GM19240 (cell line): ENCODE measurements around the gene CHRNA3.

Experiments used
- DNase-seq: peaks from one replicate; pipeline ENCODE4 v3.0.0; 2011; ENCODE audit warnings: low spot score; ENCODE audit not compliant: insufficient read length

The CHRNA3 gene

DNA sequence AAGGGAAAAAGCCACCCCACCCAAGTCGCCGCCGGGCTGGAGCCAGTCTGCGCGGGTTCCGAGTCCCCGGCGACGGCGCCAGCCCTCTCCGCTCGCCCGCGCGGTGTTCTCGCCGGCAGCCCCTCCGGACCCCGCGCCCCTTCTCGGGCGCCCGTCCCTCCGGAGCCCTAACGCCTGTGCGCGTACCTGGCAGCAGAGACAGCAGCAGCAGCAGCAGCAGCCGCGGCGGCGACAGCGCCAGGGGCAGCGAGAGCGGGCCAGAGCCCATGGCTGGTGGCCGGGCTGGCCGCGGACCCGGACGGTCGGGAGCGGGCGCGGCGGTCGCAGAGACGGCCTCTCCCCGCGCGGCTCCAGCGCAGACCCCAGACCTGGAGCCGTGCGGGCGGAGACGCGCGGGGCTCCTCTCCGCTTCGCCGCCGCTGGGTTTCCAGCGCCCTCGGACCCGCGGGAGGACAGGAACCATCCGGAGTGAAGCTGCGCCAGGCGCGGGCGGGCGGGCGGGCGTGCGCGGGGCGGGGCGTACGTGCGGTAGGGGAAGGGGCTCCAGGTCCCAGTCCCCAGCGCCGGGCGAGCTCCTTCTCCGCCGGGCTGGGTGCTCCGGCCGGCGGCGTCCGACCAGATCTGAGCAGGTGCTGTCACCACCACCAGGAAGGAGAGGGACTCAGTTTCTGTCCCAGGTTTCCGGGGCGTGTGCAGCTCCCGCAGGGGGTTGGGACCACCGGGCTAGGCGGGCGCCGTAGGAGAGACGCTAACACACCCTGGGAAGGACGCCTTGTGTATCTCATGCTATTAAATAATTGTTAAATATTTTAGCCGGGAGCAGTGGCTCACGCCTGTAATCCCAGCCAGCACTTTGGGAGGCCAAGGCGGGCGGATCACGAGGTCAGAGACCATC, at the start of gene CHRNA3:
CHRNA3 (minus strand) TSS at position 470 of the 895 bp plus-strand sequence; CDS start at position 268, 202 bp downstream.
- no peak for DNase-seq

DNA sequence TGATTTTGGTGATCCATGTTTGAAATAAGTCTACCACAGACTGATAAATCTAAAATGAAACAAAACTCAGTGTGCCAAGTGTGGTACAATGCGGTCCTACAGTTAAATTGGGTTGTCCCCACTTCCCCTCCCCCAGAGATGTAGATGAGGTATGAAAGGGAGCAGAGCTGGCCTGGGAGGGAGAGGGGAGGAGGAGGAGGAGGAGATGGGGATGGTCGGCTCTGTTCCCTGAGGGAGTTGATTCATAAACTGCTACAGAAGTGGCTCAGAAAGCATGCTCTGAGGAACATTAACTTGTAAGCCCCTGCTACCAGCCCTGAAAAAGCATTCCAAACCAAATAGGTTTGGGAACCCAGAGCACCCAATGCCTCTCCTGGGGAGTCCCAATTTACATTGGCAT, 48.2 kb upstream of the CHRNA3 start:
- DNase-seq, result no peak

DNA sequence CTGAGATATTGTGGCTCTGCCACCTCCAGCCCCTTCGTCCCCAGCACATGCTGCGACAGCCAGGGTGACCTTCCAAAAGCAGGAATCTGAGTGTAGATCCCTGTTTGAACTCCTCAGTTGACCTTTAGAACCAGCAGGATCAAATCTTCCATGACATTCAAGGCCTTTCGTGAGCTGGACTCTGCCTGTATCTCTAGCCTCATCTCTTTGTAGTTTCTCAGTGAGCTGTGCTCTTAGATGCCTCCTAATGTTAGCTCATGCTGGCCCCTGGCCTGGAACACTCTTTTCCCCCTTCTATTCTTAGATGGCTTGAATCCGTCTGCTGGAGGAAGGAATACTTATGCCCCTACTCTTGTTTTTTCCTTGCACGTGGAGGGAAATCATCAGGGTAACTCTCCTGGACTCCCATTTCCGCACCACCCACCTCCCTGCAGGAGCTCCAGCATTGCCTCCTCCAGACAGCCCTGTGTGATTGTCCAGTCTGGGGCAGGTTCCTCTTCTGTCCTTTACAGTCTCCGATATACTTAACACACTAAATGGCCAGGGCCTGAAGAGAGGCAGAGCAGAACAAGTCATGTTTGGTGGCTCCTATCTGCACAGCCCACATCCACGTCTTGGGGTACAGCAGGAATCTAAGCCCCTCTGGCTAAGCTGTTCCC, 46.9 kb upstream of the CHRNA3 start:
- no peak for DNase-seq

DNA sequence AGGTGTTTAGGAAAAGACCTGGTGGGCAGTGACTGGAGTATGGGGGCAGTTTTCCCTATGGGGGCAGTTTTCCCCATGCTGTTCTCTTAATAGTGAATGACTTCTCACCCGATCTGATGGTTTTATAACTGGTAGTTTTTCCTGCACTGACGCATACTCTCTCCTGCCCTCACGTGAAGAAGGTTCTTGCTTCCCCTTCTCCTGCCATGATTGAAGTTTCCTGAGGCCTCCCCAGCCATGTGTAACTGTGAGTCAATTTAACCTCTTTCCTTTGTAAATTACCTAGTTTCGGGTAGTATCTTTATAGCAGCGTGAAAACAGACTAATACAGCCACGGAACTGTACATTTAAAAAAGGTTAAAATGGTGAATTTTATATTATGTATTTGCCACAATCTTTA, 45.2 kb upstream of the CHRNA3 start:
- no peak for DNase-seq

DNA sequence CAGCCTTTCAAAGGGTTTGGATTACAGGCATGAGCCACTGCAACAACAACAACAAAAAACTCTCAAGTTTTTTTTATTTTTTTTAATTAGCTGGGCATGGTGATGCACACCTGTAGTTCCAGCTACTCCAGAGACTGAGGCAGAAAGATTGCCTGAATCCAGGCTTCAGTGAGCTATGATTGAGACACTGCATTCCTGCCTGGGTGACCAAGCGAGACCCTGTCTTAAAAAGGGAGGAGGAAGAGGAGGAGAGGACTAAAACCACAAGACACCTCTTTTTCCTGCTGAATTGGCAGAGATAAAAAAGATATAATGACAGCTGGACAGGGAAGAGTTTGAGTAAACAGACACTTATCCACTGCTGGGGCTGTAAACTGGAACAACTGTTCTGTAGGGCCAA, 42.9 kb upstream of the CHRNA3 start:
- no peak for DNase-seq

DNA sequence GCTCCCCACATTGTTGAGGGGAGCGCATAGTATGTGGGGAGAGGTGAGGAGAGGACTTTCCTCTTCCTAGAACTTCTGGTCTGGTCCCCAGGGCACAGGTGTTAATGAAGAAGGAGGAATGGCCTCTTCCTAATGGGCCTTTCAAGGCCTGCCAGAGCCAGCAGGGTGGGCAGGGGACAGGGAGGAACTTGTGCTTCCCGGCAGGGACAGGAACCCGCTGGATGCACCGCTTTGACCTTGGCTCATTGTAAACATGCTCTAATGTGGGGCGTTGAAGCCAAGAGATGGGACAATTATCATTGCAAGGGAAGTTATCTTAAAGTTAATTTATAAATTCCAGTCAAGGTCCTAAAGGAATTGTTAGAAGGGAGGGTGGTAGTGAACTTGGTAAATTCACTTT, 41.2 kb upstream of the CHRNA3 start:
- DNase-seq, result no peak

DNA sequence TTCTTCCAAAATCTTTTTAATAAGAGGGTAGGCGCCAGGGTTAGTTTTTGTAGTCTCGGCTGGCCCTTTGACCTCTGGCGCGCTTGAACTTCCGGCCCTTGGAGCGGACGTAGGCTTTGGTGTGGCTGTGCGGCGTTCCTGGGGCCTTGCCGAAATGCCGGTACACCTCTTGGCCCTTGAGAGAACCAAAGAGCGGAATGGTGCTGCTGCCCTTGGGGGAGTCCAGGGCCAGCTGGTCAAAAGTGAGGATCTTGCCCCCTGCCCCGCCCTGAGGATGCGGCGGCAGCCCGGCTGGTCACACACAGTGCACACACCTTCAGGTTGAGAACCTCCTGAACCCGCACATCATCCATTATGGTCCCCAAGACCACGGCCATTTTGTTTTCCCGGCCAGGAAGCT, 40.2 kb upstream of the CHRNA3 start:
- DNase-seq, result no peak

DNA sequence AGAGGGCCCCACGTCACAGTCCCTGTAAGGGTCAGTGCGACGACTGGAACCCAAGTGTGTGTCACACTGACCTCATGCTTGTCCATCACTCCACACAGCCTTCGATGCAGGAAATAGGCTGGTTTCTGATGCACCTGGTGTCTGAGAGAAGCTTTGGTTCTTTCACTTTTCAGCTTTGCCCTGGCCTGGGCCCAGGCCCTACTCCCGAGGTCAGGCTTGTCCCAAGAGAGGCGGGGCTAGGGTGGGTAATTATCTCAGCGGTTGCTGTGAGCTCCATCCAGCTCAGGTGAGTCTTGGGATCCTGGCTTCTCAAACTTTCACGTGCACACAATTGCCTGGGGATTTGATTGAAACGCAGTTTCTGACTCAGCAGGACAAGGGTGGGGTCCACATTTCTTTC, 39.8 kb upstream of the CHRNA3 start:
- DNase-seq, result no peak

DNA sequence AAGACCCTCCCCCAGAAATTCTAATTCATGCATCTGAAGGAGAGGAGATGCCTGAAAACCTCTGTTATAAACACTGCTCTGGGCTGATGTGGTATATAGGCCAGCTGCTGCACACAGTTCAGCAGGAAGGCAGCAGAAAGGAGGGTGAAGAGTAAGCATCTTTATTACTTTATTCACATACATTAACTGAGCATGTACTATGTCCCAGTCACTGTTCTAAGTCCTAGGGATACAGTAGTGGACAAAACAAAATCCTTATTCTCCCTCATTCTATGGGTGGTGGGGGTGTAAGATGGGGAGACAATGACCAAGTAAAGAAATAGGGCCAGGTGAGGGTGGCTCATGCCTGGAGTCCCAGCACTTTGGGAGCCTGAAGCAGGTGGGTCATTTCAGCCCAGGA, 38.0 kb upstream of the CHRNA3 start:
- no peak for DNase-seq

DNA sequence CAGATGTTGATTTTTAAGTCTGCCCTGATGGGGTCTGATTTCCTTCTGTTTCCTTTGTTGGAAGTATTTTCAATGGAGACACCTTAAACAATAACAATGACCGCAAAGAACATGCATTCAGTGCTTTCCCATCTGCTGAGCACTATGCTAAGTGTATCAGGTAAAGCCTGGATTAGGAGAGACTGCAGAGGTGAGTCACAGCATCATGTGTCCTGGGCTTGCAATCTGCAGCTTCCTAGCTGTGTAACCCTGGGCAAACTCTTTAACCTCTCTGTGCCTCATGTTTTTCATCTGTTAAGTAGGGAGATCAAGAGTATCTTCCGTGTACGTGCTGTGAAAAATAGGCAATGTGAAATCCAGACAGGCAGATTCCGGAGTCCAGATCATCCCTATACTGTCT, 33.5 kb upstream of the CHRNA3 start:
- DNase-seq, result no peak

DNA sequence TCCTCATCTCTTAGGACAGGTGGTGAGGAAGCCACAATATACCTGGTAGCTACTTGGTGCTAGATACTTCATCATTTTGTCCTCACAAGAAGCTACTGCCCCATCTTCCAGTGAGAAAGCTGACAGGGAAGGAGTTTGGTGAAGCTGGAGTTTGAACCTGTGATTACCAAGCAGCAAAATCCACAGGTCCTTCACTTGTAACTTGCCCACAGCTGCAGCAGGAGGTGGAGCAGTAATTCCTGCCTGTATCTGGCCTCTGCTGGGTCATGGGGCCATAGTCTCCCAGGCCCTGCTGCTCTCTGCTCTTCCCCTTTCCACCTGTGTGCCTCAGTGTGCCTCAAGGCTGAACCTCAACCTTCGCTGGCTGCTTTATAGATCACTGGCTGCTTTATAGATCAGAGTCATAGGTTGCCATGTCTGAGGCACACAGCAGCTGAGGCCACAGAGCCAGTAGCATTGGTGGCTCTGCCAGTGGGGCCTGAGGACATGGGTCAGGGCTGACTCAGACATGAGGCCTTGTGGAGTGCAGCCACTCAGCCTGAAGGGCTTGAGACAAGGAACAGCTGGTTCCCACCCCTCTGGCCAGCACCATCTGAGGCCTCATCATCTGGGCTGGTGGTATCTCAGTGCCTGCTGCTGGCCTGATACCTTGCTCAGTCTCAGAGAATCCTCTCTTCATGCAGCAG, 31.3 kb upstream of the CHRNA3 start:
- DNase-seq, result no peak

DNA sequence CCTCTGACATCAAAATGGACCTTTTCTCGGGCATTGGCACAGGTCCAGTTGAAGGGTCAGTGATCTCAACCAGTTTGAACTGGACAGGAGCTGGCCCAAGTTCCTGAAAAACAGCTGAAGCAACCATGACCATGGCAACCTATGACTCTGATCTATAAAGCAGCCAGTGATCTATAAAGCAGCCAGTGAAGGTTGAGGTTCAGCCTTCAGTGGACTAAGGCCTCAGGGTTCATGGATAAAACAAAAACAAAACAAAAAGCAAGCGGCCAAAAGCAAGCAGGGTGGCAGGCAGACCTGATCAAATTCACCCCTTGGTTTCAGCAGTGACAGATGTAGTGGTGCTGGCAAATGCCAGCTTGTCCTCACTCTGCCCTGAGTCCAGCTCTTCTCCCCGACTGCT, 30.2 kb upstream of the CHRNA3 start:
- DNase-seq, result no peak

DNA sequence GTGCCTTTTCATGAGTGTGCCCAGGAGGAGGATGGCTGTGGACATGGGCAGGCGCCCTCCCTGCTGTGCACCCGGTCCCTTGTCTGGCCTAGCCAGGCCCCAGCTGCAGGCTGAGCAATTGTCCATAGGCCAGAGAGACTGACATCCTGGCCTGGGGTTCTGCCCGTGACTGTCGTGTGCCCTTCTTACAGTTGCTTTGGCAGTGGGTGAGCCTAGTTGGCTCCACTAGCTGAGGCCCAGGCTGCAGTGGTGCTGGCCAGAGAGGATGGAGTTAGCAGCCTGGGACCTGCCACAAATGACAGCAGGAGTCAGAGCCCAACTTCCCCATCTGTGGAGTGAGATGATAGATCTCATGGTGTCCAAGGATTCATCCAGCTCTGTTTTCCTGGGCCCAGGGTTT, 29.2 kb upstream of the CHRNA3 start:
- no peak for DNase-seq

DNA sequence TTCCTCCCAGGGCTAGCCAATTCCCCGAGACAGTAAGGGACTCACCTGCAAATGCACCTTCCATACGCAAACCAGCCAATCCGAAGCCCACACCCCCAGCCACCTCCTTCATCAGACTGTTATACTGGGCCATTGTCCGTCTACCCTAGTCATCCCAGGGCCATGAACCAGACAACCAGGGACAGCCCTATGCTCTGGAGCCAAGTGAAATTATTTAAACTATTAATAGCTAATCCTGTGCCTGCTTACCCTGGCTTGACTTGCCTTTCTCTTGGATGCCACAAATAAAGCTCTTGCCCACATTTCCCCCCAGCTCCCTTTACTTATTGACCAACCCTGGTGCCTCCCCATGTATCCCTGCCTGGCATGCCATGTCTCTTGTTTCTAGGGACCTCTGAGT, 24.2 kb upstream of the CHRNA3 start:
- no peak for DNase-seq

DNA sequence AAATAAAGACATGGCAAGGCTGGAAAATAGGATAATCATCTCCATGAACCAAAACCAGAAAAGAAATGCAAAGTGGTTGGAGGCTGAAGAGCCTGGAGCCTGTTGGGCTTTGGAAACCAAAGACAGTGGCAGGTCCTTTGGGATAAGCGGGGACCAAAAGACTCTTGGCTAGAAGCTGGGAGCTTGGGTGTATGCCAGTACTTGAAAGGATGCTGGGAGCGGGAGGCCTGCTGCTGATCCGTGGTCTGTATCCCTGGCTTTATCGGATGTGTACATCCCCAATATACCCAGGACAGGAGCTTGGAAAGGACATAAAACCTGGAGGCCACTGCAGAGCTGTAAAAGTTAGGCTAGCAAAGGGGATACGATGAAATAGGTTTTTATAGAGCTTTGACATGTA, 21.5 kb upstream of the CHRNA3 start:
- DNase-seq, result no peak

DNA sequence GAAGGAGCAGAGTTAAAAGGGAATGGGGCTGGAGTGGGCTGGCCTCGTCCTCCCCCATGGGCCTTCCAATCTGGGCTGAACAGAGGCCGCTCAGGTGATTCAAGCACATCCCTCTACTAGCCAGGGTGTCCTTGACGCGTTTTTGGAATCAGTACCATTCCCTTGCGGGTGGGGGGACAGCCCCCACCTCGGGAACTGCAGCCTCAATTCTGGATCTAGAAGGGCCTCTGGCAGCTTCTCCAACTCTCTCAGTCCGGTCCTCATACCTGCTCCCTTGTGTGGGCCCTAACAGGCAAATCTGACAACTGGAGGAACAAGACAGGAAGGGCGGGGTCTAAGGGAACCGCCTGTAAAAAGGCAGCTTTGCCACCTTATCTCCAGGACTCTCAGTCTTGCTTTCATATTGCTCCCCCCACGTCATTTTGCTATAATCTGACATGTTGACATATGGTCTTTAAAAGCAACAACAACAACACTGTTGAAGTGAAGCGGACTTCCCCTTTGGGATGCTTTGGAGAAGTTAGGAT, 21.0 kb upstream of the CHRNA3 start:
- DNase-seq, result no peak

DNA sequence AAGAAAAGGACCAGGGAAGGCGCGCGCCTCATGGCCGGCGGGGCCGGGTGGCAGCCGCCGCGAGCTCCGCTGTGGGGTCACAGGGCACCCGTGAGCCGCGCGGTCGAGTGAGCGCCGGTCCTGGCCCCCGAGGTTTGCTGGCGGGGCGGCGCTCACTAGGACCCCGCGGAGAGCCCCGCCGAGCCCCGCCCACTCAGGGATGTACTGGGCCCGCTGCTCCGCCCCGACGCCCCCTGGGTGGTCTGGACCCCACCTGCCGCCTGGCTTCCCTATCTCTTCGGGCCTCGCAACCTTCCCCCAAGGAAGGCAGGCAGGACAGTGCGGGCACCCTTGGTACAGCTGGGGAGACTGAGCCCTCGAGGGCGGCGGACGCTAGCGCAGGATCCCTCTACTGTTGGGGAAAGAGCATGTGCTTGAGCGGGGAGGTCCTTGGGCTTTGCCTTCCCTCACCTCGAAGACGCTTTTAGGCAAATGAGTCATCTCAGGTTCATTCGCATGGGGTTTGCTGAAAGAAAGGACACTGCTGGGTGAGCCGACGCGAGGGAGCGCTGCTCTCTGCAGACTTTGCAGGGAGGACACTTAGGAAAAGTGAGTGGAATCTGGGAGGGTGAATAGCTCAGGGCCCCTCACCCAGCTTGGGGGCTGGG, 20.4 kb upstream of the CHRNA3 start, which contains the start of gene CHRNB4:
CHRNB4 (minus strand) TSS at position 109 of the 647 bp plus-strand sequence; CDS start at position 32, 77 bp downstream.
- DNase-seq, result no peak

DNA sequence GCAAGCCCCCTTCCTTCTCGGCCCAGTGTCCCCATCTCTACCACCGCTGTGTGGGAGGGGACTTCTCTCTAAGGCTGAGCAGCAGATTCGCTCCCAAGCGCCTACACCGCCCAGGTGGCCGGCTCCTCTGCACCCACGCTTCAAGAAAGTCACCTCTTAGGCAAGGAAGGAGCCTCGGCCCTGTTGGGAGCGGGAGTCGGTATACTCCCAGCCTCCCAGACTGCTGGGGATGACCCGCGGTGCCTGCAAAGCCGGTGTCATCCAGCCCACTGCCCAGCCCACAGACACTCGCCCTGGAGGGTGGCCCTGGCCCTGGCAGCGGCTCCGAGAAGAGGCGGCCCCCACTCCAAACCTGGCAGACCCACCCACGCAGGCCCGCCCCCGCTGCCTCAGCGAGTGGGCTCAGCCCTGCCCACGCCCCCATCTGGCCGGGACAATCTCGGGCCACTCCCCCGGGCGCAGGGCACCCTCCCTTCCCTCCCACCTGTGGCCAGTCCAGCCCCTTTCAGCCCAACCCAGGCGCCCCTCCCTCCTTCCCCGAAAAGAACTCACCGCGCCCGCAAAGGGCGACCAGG, 19.8 kb upstream of the CHRNA3 start:
- no peak for DNase-seq

DNA sequence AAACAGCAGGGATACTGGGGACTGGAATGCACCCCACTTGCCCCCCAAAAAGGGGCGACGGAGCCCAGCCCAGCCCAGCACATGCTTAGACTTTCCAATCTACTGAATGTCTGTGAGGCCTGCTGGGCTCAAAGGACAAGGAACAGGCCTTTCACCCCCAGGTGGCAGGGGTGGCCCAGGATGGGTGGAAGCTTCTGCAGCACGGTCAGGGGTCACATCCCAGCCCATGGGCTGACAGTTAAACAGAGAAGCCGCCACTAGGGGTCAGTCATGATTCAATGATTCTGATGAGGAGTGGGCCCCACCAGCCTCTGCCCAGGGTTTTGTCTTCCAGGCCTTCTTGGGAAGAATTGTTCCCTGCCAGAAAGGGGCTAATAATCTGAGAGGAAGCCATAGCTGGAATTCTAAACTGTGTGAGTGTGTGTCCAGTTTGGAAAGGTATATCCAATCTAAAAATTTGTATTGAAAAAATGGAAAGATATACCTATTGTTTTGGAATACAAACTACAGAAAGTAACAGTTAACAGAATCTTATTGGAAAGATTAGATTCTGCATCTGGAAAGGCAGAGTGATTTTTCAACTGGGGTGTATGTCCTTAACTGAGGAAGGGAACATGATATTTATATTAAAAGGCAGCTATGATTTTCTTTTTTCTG, 18.0 kb upstream of the CHRNA3 start:
- DNase-seq, result peak; percentile 59

DNA sequence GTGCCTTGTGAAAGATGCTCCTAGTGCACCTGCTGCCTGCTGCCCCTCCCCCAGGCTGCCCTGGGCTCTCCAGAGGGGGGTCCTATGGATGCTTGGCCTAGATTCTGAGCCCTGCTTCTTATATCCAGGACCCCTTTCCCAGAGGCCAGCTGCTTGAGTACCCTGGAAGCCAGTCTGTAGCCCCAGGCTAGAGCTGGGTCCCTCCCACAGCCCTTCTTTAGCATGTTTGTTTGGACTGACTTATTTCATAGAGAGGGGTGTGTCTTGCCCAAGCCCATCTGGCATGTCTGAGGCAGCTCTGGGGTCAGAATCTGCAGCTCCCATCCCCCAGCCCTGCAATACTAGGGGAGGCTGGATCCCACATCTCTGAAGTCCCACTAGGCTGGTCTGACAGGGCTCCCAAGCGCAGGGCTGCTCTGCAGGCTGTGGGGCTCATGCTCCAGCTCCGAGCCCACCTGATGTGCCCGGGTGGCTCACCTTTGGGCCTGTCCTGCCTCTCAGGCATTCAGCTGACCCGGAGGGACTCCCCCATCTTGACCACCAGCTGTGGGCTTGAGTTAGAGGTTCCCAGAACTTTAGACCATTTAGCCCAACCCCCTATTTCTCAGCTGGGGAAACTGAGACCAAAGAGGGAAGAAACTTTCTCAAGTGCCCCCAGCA, 17.1 kb upstream of the CHRNA3 start:
- DNase-seq, result no peak
